NB4 (cell line): ENCODE data around the gene MEI1.

ENCODE experiments used
- DNase-seq: peaks from one replicate; pipeline ENCODE4 v3.0.0; 2010; ENCODE audit warnings: low read depth
- H3K4me3 ChIP-seq: one replicate; pipeline ENCODE4 v1.5.1; 2011; ENCODE audit warnings: mild to moderate bottlenecking, low read depth, low read length, moderate library complexity
- MYC ChIP-seq: IDR thresholded peaks from 2 replicates; pipeline ENCODE4 v1.6.1; 2011; ENCODE audit warnings: low read depth, low read length
- POLR2A ChIP-seq: IDR thresholded peaks from 2 replicates; pipeline ENCODE4 v1.6.1; 2011; ENCODE audit warnings: mild to moderate bottlenecking; ENCODE audit not compliant: insufficient read length; ENCODE audit errors: extremely low read depth
- TF ChIP-seq, protein P1 (sequence below): IDR thresholded peaks from 2 replicates; pipeline ENCODE4 v1.6.1; 2011; ENCODE audit warnings: low read depth, low read length
- TF ChIP-seq, protein P2 (sequence below): IDR thresholded peaks from one replicate; pipeline ENCODE4 v1.5.1; 2012; ENCODE audit warnings: low read depth, low read length

MEI1 gene

GRCh38 chr22:41812805-41813545 lies 113.7 kb downstream of the MEI1 start:
- H3K4me3 ChIP-seq, result no peak overlapping the region
- TF ChIP-seq POLR2A, result no peak
- TF ChIP-seq, protein P1, sequence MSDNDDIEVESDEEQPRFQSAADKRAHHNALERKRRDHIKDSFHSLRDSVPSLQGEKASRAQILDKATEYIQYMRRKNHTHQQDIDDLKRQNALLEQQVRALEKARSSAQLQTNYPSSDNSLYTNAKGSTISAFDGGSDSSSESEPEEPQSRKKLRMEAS, result no peak
- no peak for DNase-seq

DNA sequence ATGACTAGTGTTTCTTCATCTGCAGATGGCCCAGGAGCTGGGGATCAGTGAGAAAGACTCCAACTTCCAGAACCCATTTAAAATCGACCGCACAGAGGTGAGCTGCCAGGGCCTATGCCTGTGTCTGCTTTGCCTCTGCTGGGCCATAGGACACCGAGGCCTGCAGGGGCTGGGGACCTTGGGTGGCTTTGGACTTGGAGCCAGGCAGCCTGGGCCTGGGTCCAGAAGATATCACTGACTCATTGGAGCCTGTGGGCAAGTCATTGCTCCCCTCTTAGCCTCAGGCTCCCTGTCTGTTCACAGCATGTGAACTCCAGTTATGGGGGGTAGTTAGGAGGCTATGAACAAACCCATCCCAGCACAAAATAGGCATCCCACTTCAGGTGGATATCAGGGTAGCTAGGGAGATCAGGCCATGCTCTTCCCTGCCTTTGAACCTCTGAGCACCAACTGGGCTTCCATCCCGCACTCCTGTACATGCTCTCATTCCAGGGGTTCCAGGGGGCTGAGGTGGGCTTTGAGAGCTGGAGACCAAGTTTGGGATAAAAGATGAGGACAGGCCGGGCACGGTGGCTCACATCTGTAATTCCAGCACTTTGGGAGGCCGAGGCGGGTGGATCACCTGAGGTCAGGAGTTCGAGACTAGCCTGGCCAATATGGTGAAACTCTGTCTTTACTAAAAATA lies 114.6 kb downstream of the MEI1 start:
- H3K4me3 ChIP-seq, result no peak overlapping the region
- TF ChIP-seq, protein P2, sequence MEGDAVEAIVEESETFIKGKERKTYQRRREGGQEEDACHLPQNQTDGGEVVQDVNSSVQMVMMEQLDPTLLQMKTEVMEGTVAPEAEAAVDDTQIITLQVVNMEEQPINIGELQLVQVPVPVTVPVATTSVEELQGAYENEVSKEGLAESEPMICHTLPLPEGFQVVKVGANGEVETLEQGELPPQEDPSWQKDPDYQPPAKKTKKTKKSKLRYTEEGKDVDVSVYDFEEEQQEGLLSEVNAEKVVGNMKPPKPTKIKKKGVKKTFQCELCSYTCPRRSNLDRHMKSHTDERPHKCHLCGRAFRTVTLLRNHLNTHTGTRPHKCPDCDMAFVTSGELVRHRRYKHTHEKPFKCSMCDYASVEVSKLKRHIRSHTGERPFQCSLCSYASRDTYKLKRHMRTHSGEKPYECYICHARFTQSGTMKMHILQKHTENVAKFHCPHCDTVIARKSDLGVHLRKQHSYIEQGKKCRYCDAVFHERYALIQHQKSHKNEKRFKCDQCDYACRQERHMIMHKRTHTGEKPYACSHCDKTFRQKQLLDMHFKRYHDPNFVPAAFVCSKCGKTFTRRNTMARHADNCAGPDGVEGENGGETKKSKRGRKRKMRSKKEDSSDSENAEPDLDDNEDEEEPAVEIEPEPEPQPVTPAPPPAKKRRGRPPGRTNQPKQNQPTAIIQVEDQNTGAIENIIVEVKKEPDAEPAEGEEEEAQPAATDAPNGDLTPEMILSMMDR, result no peak
- TF ChIP-seq MYC, result no peak
- TF ChIP-seq, protein P1, result no peak
- TF ChIP-seq POLR2A, result no peak
- no peak for DNase-seq

DNA sequence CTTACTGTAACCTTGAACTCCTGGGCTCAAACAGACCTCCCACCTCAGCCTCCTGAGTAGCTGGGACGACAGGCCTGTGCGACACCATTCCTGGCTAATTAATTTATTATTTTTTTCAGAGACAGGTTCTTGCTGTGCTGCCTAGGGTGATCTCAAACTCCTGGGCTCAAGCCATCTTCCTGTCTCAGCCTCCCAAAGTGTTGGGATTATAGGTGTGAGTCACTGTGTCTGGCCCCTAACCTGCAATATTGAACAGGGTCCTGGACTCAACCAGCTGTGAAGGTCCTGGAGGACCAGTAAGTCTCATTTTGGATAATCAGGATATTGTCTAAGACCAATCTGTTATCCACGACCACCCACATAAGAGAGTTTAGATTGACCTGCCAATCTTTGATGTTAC lies 116.4 kb downstream of the MEI1 start:
- no peak overlapping the region for H3K4me3 ChIP-seq
- TF ChIP-seq, protein P1, result no peak
- TF ChIP-seq MYC (no peak), POLR2A (no peak)
- TF ChIP-seq, protein P2, result no peak
- no peak for DNase-seq

DNA sequence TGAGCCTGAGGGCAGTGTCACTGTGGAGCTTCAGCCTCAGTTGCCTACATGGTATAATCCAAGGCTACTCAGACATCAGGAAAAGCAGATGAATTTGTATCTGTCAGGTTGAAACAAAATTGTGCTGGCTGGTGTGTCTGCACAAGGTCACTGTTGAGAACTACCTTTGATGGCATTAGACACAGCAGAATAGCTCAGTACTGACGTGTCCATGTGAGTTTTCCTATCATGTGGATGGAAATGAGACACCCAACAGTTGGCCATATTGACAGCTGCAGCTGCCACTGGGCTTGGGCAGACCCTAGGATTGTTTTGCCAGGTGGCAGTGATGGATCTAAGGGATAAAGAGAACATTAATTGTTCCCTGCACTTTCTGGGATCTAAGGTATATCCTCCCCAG lies 116.9 kb downstream of the MEI1 start:
- TF ChIP-seq MYC (no peak), POLR2A (no peak)
- TF ChIP-seq, protein P2, result no peak
- TF ChIP-seq, protein P1, result no peak
- H3K4me3 ChIP-seq, result no peak overlapping the region
- DNase-seq, result no peak

GRCh38 chr22:41816871-41817270 lies 117.6 kb downstream of the MEI1 start:
- no peak overlapping the region for H3K4me3 ChIP-seq
- DNase-seq, result no peak
- TF ChIP-seq POLR2A (no peak), MYC (no peak)
- TF ChIP-seq, protein P2, result no peak
- TF ChIP-seq, protein P1, result no peak

DNA sequence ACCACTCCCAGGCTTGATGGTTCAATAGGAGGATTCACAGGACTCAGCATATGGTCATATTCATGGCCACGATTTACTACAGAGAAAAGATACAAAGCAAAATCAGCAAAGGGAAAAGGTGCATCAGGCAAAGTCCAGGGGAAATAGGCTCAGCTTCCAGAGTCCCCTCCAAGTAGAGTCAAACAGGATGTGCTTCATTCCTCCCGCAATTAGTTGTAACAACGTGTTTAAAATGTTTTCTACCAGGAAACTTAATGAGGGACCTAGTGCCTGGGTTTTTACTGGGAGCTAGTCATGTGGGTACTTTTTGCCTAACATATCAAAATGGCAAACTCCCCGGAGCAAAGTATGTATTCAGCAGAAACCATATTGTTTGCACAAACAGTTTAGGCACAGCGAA lies 118.7 kb downstream of the MEI1 start:
- H3K4me3 ChIP-seq, result no peak overlapping the region
- TF ChIP-seq, protein P2, result no peak
- no peak for TF ChIP-seq POLR2A
- no peak for TF ChIP-seq MYC
- TF ChIP-seq, protein P1, result no peak
- no peak for DNase-seq
